ENCODE results near the gene BHLHE41.

The BHLHE41 gene

DNA sequence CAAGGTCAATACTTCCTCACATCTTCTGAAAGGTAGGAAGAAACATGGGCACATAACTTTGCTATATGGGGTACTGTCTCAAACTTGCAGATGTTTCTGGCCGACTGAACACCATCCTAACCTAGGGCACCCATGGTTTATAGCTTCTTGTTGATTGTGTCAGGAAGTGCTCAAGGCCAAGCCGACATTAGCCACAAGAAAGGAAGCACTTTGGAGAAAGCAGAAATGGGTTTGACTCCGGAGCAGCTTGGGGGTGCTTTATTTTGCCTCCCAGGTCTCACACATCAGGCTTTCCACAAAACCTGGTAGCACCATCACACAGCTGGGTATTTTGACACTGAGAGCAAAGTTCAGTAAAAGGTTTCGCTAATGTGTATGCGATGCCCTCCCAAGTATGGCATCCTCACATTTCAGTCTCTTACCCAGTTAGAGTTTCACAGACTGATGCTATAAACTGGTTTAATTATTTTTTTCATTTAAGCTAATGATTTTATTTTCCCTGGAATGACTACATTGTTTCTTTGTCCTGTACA is 25.2 kb upstream of the BHLHE41 start:
- no peaks in the 10 kb centered on the region for H3K4me1 ChIP-seq (ENCODE audit: insufficient read depth, low read length)
- no peak overlapping the region for H2AFZ ChIP-seq (ENCODE audit: low read depth, low read length)
- H3K36me3 ChIP-seq (ENCODE audit: insufficient read depth, low read length): no peaks in the 10 kb centered on the region
- H3K27ac ChIP-seq (ENCODE audit: low read length): no peak overlapping the region
- H3K27me3 ChIP-seq (ENCODE audit: insufficient read depth, low read length, poor library complexity): peaks cover 48% of the 10 kb centered on the region
- no peaks in the 10 kb centered on the region for H3K79me2 ChIP-seq (ENCODE audit: insufficient read depth, low read length)
- H3K9me3 ChIP-seq (ENCODE audit: insufficient read depth, low read length, severe bottlenecking): no peaks in the 10 kb centered on the region
- no peak overlapping the region for H3K9ac ChIP-seq (ENCODE audit: low read depth, low read length)
- no peak overlapping the region for H3K4me3 ChIP-seq (ENCODE audit: low read depth in 1 of 2, low read length in 2 of 2)
- ATAC-seq (ENCODE audit: insufficient read depth, low read depth) (peak; percentile 69; the same call in 2 of the 3 replicates), DNase-seq (peak; percentile 9)
- no peak for TF ChIP-seq EZH2 (IDR thresholded peaks at IDR 0.05; ENCODE audit: borderline replicate concordance, low read depth, low read length, severe bottlenecking)
- TF ChIP-seq, protein P1, sequence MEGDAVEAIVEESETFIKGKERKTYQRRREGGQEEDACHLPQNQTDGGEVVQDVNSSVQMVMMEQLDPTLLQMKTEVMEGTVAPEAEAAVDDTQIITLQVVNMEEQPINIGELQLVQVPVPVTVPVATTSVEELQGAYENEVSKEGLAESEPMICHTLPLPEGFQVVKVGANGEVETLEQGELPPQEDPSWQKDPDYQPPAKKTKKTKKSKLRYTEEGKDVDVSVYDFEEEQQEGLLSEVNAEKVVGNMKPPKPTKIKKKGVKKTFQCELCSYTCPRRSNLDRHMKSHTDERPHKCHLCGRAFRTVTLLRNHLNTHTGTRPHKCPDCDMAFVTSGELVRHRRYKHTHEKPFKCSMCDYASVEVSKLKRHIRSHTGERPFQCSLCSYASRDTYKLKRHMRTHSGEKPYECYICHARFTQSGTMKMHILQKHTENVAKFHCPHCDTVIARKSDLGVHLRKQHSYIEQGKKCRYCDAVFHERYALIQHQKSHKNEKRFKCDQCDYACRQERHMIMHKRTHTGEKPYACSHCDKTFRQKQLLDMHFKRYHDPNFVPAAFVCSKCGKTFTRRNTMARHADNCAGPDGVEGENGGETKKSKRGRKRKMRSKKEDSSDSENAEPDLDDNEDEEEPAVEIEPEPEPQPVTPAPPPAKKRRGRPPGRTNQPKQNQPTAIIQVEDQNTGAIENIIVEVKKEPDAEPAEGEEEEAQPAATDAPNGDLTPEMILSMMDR (IDR thresholded peaks at IDR 0.05; ENCODE audit: borderline replicate concordance, extremely low read depth, low read length, poor library complexity, severe bottlenecking): no peak
- no peak overlapping the region for H3K4me2 ChIP-seq (ENCODE audit: insufficient read depth, low read length)
- H4K20me1 ChIP-seq (ENCODE audit: insufficient read depth, low read length): no peaks in the 10 kb centered on the region

DNA sequence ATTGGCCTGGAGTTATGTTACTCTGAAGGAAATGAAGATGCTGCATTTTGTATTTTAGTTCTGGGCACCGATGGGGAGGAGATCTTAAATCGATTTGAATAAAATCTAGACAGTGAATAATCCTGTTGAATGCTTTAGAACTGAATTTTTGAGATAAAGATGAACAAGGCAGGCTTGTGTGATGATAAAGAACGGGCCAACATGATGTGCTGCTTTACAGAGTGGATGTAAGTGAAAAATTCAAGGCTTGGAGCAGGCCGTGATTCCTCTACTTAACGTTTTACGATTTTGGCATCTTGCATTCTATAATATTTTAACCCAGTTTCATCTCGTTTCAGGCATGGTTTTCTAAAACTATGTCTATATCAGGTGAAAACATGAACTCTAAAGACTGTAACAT is 23.5 kb upstream of the BHLHE41 start:
- no peak for TF ChIP-seq EZH2 (IDR thresholded peaks at IDR 0.05; ENCODE audit: borderline replicate concordance, low read depth, low read length, severe bottlenecking)
- TF ChIP-seq, protein P1 (IDR thresholded peaks at IDR 0.05; ENCODE audit: borderline replicate concordance, extremely low read depth, low read length, poor library complexity, severe bottlenecking): no peak
- ATAC-seq (ENCODE audit: insufficient read depth, low read depth) (no peak), DNase-seq (no peak)
- Histone ChIP-seq H3K36me3 (ENCODE audit: insufficient read depth, low read length) (no peaks in the 10 kb centered on the region), H3K4me2 (ENCODE audit: insufficient read depth, low read length) (no peak overlapping the region), H3K4me3 (ENCODE audit: low read depth in 1 of 2, low read length in 2 of 2) (no peak overlapping the region), H3K79me2 (ENCODE audit: insufficient read depth, low read length) (no peaks in the 10 kb centered on the region), H3K27ac (ENCODE audit: low read length) (no peak overlapping the region), H3K27me3 (ENCODE audit: insufficient read depth, low read length, poor library complexity) (peaks cover 49% of the 10 kb centered on the region), H3K4me1 (ENCODE audit: insufficient read depth, low read length) (no peaks in the 10 kb centered on the region), H4K20me1 (ENCODE audit: insufficient read depth, low read length) (no peaks in the 10 kb centered on the region), H2AFZ (ENCODE audit: low read depth, low read length) (no peak overlapping the region), H3K9me3 (ENCODE audit: insufficient read depth, low read length, severe bottlenecking) (no peaks in the 10 kb centered on the region), H3K9ac (ENCODE audit: low read depth, low read length) (no peak overlapping the region)

DNA sequence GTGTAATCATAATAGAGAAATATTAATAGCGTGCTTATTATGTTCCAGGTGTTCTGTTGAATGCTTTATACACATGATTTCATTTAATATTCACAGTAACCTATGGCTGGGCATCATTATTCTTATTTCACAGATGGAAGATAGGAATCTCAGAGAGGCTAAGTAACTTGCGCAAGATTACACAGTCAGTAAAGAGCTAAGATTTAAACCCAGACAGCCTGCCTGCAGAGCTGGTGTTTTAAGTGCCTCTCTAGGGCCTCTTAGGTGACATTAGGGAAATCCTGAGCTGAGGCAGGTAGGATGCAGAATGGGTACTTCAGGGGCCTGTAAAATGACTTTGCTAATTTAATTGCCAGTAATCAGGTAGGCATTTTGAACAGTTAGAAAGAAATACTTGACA is 18.5 kb upstream of the BHLHE41 start:
- Histone ChIP-seq H3K9me3 (ENCODE audit: insufficient read depth, low read length, severe bottlenecking) (no peaks in the 10 kb centered on the region), H2AFZ (ENCODE audit: low read depth, low read length) (no peak overlapping the region), H3K79me2 (ENCODE audit: insufficient read depth, low read length) (no peaks in the 10 kb centered on the region), H3K9ac (ENCODE audit: low read depth, low read length) (no peak overlapping the region), H3K4me3 (ENCODE audit: low read depth in 1 of 2, low read length in 2 of 2) (no peak overlapping the region), H3K36me3 (ENCODE audit: insufficient read depth, low read length) (no peaks in the 10 kb centered on the region), H3K4me1 (ENCODE audit: insufficient read depth, low read length) (no peaks in the 10 kb centered on the region), H3K27ac (ENCODE audit: low read length) (no peak overlapping the region), H3K27me3 (ENCODE audit: insufficient read depth, low read length, poor library complexity) (peaks cover 25% of the 10 kb centered on the region), H3K4me2 (ENCODE audit: insufficient read depth, low read length) (no peak overlapping the region), H4K20me1 (ENCODE audit: insufficient read depth, low read length) (no peaks in the 10 kb centered on the region)
- DNase-seq (no peak), ATAC-seq (ENCODE audit: insufficient read depth, low read depth) (no peak)
- TF ChIP-seq, protein P1 (IDR thresholded peaks at IDR 0.05; ENCODE audit: borderline replicate concordance, extremely low read depth, low read length, poor library complexity, severe bottlenecking): no peak
- TF ChIP-seq EZH2 (IDR thresholded peaks at IDR 0.05; ENCODE audit: borderline replicate concordance, low read depth, low read length, severe bottlenecking): no peak

DNA sequence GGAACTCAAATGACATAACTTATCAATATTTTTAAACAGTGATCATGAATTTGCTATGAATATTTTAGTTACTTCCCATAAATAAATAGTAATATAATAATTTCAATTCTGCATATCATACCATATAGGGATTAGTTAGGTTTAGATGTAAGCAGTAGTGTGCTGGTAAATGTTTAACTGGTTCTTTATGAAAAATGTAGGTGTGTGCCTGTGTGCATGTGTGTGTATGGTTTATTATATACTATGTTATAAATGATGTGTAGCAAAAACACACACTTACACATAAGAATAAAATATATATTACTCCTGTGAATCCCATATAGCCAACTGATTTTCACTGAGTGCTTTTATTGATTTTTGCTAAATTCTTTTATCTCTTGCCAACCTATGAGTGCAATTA is 14.0 kb upstream of the BHLHE41 start:
- ATAC-seq (ENCODE audit: insufficient read depth, low read depth): no peak
- Histone ChIP-seq H3K4me3 (ENCODE audit: low read depth in 1 of 2, low read length in 2 of 2) (no peak overlapping the region), H3K4me2 (ENCODE audit: insufficient read depth, low read length) (no peak overlapping the region), H3K27ac (ENCODE audit: low read length) (no peak overlapping the region), H3K4me1 (ENCODE audit: insufficient read depth, low read length) (no peaks in the 10 kb centered on the region), H3K9me3 (ENCODE audit: insufficient read depth, low read length, severe bottlenecking) (no peaks in the 10 kb centered on the region), H3K36me3 (ENCODE audit: insufficient read depth, low read length) (no peaks in the 10 kb centered on the region), H3K9ac (ENCODE audit: low read depth, low read length) (no peak overlapping the region), H3K27me3 (ENCODE audit: insufficient read depth, low read length, poor library complexity) (peaks cover 10% of the 10 kb centered on the region), H4K20me1 (ENCODE audit: insufficient read depth, low read length) (no peaks in the 10 kb centered on the region), H3K79me2 (ENCODE audit: insufficient read depth, low read length) (no peaks in the 10 kb centered on the region), H2AFZ (ENCODE audit: low read depth, low read length) (no peak overlapping the region)
- TF ChIP-seq EZH2 (IDR thresholded peaks at IDR 0.05; ENCODE audit: borderline replicate concordance, low read depth, low read length, severe bottlenecking): no peak
- TF ChIP-seq, protein P1 (IDR thresholded peaks at IDR 0.05; ENCODE audit: borderline replicate concordance, extremely low read depth, low read length, poor library complexity, severe bottlenecking): no peak
- no peak for DNase-seq
